CD4-positive, alpha-beta T cell treated with Interleukin-2 at 100 ng/mL for 4 hours (primary cell): ENCODE results near the gene RBPJ.
A peak's percentile ranks its signal among the peaks of the same experiment; 100 is the strongest.

Source experiments
- DNase-seq: peaks from one replicate; pipeline ENCODE4 v3.0.0-alpha.2; 2020; ENCODE audit warnings: low spot score

Gene RBPJ

GRCh38 chr4:26320538-26321372 lies at the start of gene RBPJ:
RBPJ (plus strand) TSS chr4:26321014; CDS start chr4:26321029, 15 bp downstream.
- DNase-seq: peak; percentile 86

- DNase-seq: no peak
Measured at GRCh38 chr4:26271703-26272102, 49.1 kb upstream of the RBPJ start.

- DNase-seq: no peak
Measured at GRCh38 chr4:26272654-26273615, 47.9 kb upstream of the RBPJ start.

GRCh38 chr4:26273616-26273980 lies 47.2 kb upstream of the RBPJ start:
- DNase-seq: no peak

- DNase-seq: no peak
Measured at GRCh38 chr4:26275281-26275680, 45.5 kb upstream of the RBPJ start.

GRCh38 chr4:26279446-26279845 lies 41.4 kb upstream of the RBPJ start:
- no peak for DNase-seq

GRCh38 chr4:26281881-26282280 lies 38.9 kb upstream of the RBPJ start:
- no peak for DNase-seq

- no peak for DNase-seq
Measured at GRCh38 chr4:26284536-26284935, 36.3 kb upstream of the RBPJ start.

- DNase-seq: no peak
Measured at GRCh38 chr4:26285272-26285671, 35.5 kb upstream of the RBPJ start.

GRCh38 chr4:26287756-26288155 lies 33.1 kb upstream of the RBPJ start:
- no peak for DNase-seq

GRCh38 chr4:26288355-26288909 lies 32.4 kb upstream of the RBPJ start:
- peak; percentile 31 for DNase-seq

- DNase-seq: no peak
Measured at GRCh38 chr4:26289401-26289800, 31.4 kb upstream of the RBPJ start.

- no peak for DNase-seq
Measured at GRCh38 chr4:26290321-26290720, 30.5 kb upstream of the RBPJ start.

GRCh38 chr4:26294904-26295303 lies 25.9 kb upstream of the RBPJ start:
- no peak for DNase-seq

GRCh38 chr4:26296021-26296420 lies 24.8 kb upstream of the RBPJ start:
- no peak for DNase-seq

GRCh38 chr4:26296514-26296913 lies 24.3 kb upstream of the RBPJ start:
- no peak for DNase-seq

- no peak for DNase-seq
Measured at GRCh38 chr4:26297219-26297618, 23.6 kb upstream of the RBPJ start.

- no peak for DNase-seq
Measured at GRCh38 chr4:26298198-26298947, 22.4 kb upstream of the RBPJ start.

- no peak for DNase-seq
Measured at GRCh38 chr4:26299254-26299882, 21.4 kb upstream of the RBPJ start.

- DNase-seq: no peak
Measured at GRCh38 chr4:26300314-26301307, 20.2 kb upstream of the RBPJ start.
